Suprapubic skin (tissue), 4 donors: ENCODE data around the gene PIK3R3. TPM values are rescaled to one million over a fixed set of nuclear protein-coding genes. Genes with fewer than 3 reads are reported as not detected.

Source experiments
- DNase-seq, 2 donors: peaks; one replicate each; pipeline ENCODE4 v3.0.0-alpha.2; 2019; ENCODE audit warnings: low spot score in 2 of 2
- H3K27ac ChIP-seq: fragments of 200-600 bp; sonication (generic); one replicate; pipeline ENCODE4 v1.5.1; 2019
- H3K27me3 ChIP-seq: fragments of 200-600 bp; sonication (generic); one replicate; pipeline ENCODE4 v1.5.1; 2019
- H3K36me3 ChIP-seq: fragments of 200-600 bp; sonication (generic); one replicate; pipeline ENCODE4 v1.5.1; 2019
- H3K4me1 ChIP-seq: fragments of 200-600 bp; sonication (generic); one replicate; pipeline ENCODE4 v1.5.1; 2019
- H3K4me3 ChIP-seq: fragments of 200-600 bp; sonication (generic); one replicate; pipeline ENCODE4 v1.5.1; 2019; ENCODE audit warnings: mild to moderate bottlenecking
- H3K9me3 ChIP-seq: fragments of 200-600 bp; sonication (generic); one replicate; pipeline ENCODE4 v1.5.1; 2019
- EP300 ChIP-seq: sonication (generic); formaldehyde crosslinking; IDR thresholded peaks from one replicate; pipeline ENCODE4 v1.6.1; 2017; ENCODE audit warnings: antibody characterized with exemption
- POLR2A ChIP-seq, 2 donors: fragments of 450-650 bp; IDR thresholded peaks; one replicate each; pipeline ENCODE4 v1.6.1; 2017; ENCODE audit warnings: antibody characterized with exemption in 2 of 2, mild to moderate bottlenecking in 2 of 2, moderate library complexity in 2 of 2
- POLR2AphosphoS5 ChIP-seq, 3 donors: sonication (generic); formaldehyde crosslinking; IDR thresholded peaks; one replicate each; pipeline ENCODE4 v1.6.1; 2017; ENCODE audit warnings: antibody characterized with exemption in 3 of 3
- WGBS: methylation state at CpG from one replicate; pipeline ENCODE4 v1.1.5; 2018; 5-methylcytosine and 5-hydroxymethylcytosine counted together
- total RNA-seq, 4 donors: library from RNA; depleted of rRNA; stranded (reverse); fragments of >200 nt; gene quantifications; one replicate each; pipeline ENCODE4 v1.1.0, GENCODE V29; 2016
- TF ChIP-seq, protein P1 (sequence below), 2 donors: fragments of 200-600 bp in 1 of 2; fragments of 450-650 bp in 1 of 2; sonication (generic) in 1 of 2; IDR thresholded peaks; one replicate each; pipeline ENCODE4 v1.5.1; 2016 to 2019; ENCODE audit warnings: antibody characterized with exemption in 2 of 2, mild to moderate bottlenecking in 1 of 2, moderate library complexity in 1 of 2

PIK3R3 gene
- total RNA-seq, 4 donors from 2014 or later, result 6.1 to 16.5 (median 11.2) TPM

DNA sequence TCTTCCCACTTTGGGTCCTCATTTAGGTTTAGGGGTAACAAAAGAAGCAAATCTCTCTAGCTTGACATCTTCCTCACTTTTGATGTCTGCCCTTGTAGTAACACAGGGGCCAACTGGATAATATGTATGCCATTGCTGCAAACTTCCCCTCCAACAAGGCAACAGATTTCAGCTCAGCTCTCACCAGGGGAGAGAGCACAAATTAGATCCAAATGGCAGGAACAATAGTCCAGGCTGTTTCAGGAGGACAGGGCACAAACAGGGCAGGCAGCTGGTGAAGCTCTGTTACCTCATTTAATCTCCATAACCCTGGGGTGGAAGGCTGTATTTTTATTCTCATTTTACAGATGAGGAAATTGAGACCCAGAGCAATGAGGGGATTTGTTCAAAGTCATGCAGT lies 4.3 kb upstream of the PIK3R3 start:
- DNase-seq, result no peak
- no peak overlapping the region for H3K4me3 ChIP-seq
- no peak overlapping the region for H3K27ac ChIP-seq
- H3K36me3 ChIP-seq, result no peaks in the 10 kb centered on the region
- H3K27me3 ChIP-seq, result peaks cover 4% of the 10 kb centered on the region
- H3K4me1 ChIP-seq, result peaks cover 30% of the 10 kb centered on the region
- H3K9me3 ChIP-seq, result no peaks in the 10 kb centered on the region
- no peak for TF ChIP-seq POLR2A (IDR thresholded peaks at IDR 0.05)
- TF ChIP-seq POLR2AphosphoS5 (IDR thresholded peaks at IDR 0.05), result no peak
- TF ChIP-seq EP300, result no peak
- TF ChIP-seq, protein P1, sequence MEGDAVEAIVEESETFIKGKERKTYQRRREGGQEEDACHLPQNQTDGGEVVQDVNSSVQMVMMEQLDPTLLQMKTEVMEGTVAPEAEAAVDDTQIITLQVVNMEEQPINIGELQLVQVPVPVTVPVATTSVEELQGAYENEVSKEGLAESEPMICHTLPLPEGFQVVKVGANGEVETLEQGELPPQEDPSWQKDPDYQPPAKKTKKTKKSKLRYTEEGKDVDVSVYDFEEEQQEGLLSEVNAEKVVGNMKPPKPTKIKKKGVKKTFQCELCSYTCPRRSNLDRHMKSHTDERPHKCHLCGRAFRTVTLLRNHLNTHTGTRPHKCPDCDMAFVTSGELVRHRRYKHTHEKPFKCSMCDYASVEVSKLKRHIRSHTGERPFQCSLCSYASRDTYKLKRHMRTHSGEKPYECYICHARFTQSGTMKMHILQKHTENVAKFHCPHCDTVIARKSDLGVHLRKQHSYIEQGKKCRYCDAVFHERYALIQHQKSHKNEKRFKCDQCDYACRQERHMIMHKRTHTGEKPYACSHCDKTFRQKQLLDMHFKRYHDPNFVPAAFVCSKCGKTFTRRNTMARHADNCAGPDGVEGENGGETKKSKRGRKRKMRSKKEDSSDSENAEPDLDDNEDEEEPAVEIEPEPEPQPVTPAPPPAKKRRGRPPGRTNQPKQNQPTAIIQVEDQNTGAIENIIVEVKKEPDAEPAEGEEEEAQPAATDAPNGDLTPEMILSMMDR (IDR thresholded peaks at IDR 0.05), result no peak

GRCh38 chr1:46134660-46135331 lies 2.4 kb upstream of the PIK3R3 start:
- H3K36me3 ChIP-seq, result no peaks in the 10 kb centered on the region
- H3K27ac ChIP-seq, result peak overlapping the region; percentile 70
- DNase-seq, result no peak
- no peaks in the 10 kb centered on the region for H3K9me3 ChIP-seq
- TF ChIP-seq EP300 (no peak), POLR2A (IDR thresholded peaks at IDR 0.05) (no peak), POLR2AphosphoS5 (IDR thresholded peaks at IDR 0.05) (no peak)
- TF ChIP-seq, protein P1 (IDR thresholded peaks at IDR 0.05), result no peak
- H3K27me3 ChIP-seq, result peaks cover 22% of the 10 kb centered on the region
- H3K4me3 ChIP-seq, result no peak overlapping the region
- 25% methylated on average over 3 of the region's 3 CpGs for WGBS
- H3K4me1 ChIP-seq, result peaks cover 41% of the 10 kb centered on the region

- TF ChIP-seq EP300 (no peak), POLR2A (IDR thresholded peaks at IDR 0.05) (no peak), POLR2AphosphoS5 (IDR thresholded peaks at IDR 0.05) (no peak)
- TF ChIP-seq, protein P1 (IDR thresholded peaks at IDR 0.05), result no peak
- Histone ChIP-seq H3K36me3 (no peaks in the 10 kb centered on the region), H3K9me3 (no peaks in the 10 kb centered on the region), H3K27ac (peak overlapping the region; percentile 92), H3K27me3 (peaks cover 29% of the 10 kb centered on the region), H3K4me1 (peaks cover 41% of the 10 kb centered on the region), H3K4me3 (peak overlapping the region; percentile 79)
- DNase-seq, result no peak
- 55% methylated on average over 3 of the region's 3 CpGs for WGBS
Observed at GRCh38 chr1:46133781-46134350, 1.4 kb upstream of the PIK3R3 start.

- no peak for TF ChIP-seq POLR2AphosphoS5 (IDR thresholded peaks at IDR 0.05)
- TF ChIP-seq, protein P1 (IDR thresholded peaks at IDR 0.05), result no peak
- no peaks in the 10 kb centered on the region for H3K36me3 ChIP-seq
- H3K27ac ChIP-seq, result peak overlapping the region; percentile 92
- peak in 1 of 2 donors; percentile 86 for DNase-seq
- peak overlapping the region; percentile 79 for H3K4me3 ChIP-seq
- H3K4me1 ChIP-seq, result peaks cover 41% of the 10 kb centered on the region
- WGBS, result 4% methylated on average over 22 of the region's 22 CpGs
- no peaks in the 10 kb centered on the region for H3K9me3 ChIP-seq
- H3K27me3 ChIP-seq, result peaks cover 36% of the 10 kb centered on the region
Observed at GRCh38 chr1:46133181-46133658, 791 bp upstream of the PIK3R3 start.

- Histone ChIP-seq H3K9me3 (no peaks in the 10 kb centered on the region), H3K27ac (peak overlapping the region; percentile 92), H3K36me3 (no peaks in the 10 kb centered on the region), H3K4me3 (peak overlapping the region; percentile 79), H3K4me1 (peaks cover 41% of the 10 kb centered on the region), H3K27me3 (peaks cover 39% of the 10 kb centered on the region)
- WGBS, result 2% methylated on average over 38 of the region's 38 CpGs
- DNase-seq, result no peak
- no peak for TF ChIP-seq POLR2A (IDR thresholded peaks at IDR 0.05)
- TF ChIP-seq, protein P1 (IDR thresholded peaks at IDR 0.05), result no peak
- TF ChIP-seq POLR2AphosphoS5 (IDR thresholded peaks at IDR 0.05), result no peak
- no peak for TF ChIP-seq EP300
Observed at GRCh38 chr1:46131712-46132528, 509 bp downstream of the PIK3R3 start.
